NB4 (cell line): Measurements from ENCODE around the gene NIN.

Experiments used
- MYC ChIP-seq: IDR thresholded peaks from 2 replicates; pipeline ENCODE4 v1.6.1; 2011; ENCODE audit warnings: low read depth, low read length
- POLR2A ChIP-seq: IDR thresholded peaks from 2 replicates; pipeline ENCODE4 v1.6.1; 2011; ENCODE audit warnings: mild to moderate bottlenecking; ENCODE audit not compliant: insufficient read length; ENCODE audit errors: extremely low read depth
- TF ChIP-seq, protein P1 (sequence below): IDR thresholded peaks from one replicate; pipeline ENCODE4 v1.5.1; 2012; ENCODE audit warnings: low read depth, low read length
- TF ChIP-seq, protein P2 (sequence below): IDR thresholded peaks from 2 replicates; pipeline ENCODE4 v1.6.1; 2011; ENCODE audit warnings: low read depth, low read length

DNA sequence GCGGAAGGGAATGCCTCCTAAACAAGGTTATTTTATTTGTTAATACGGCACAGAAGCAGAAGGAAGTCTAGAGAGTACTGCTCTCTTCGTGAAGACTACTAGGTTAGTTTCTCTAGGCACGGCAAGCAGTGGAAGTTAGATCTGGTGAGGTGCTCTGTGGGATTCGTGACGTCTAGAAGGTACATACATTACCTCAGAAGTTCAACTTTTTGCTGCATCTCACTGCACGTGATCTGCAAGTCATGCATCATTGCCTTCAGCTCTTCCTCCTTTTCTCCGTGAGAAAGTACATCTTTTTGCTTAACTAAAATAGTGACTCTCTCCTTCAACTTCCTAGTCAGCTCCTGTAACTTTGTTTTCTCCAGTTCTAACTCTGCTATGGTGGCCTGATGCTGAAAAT, 74.7 kb downstream of the NIN start:
- TF ChIP-seq, protein P1, sequence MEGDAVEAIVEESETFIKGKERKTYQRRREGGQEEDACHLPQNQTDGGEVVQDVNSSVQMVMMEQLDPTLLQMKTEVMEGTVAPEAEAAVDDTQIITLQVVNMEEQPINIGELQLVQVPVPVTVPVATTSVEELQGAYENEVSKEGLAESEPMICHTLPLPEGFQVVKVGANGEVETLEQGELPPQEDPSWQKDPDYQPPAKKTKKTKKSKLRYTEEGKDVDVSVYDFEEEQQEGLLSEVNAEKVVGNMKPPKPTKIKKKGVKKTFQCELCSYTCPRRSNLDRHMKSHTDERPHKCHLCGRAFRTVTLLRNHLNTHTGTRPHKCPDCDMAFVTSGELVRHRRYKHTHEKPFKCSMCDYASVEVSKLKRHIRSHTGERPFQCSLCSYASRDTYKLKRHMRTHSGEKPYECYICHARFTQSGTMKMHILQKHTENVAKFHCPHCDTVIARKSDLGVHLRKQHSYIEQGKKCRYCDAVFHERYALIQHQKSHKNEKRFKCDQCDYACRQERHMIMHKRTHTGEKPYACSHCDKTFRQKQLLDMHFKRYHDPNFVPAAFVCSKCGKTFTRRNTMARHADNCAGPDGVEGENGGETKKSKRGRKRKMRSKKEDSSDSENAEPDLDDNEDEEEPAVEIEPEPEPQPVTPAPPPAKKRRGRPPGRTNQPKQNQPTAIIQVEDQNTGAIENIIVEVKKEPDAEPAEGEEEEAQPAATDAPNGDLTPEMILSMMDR: no peak
- TF ChIP-seq, protein P2, sequence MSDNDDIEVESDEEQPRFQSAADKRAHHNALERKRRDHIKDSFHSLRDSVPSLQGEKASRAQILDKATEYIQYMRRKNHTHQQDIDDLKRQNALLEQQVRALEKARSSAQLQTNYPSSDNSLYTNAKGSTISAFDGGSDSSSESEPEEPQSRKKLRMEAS: no peak
- TF ChIP-seq POLR2A: no peak
- no peak for TF ChIP-seq MYC
